A204.1 (cell line): ENCODE data around the gene FGF12.

Source experiments
- FAIRE-seq: peaks from 2 replicates; lab custom pipeline; 2012; peaks lifted over from hg19 to GRCh38; lab: Jason Lieb, UNC

The FGF12 gene

GRCh38 chr3:192183109-192183508 lies 544.2 kb downstream of the FGF12 start:
- no peak for FAIRE-seq

DNA sequence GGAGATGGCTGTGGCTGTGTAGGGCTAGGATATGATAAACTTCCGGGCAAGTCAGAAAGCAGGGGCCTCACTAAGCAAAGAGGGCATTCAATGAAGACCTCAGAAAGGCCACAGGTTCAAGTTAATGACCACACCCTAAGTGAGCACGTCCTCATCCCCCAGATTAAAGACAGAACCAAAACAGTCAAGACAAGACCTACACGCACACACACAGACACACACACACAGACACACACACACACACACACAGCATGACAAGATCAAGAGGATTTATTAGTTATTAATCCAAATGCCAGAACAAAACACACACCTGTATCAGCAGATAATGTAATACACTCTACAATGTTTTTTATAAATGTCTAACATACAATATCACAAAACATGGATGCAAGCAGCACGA lies 546.2 kb downstream of the FGF12 start:
- FAIRE-seq, result no peak

DNA sequence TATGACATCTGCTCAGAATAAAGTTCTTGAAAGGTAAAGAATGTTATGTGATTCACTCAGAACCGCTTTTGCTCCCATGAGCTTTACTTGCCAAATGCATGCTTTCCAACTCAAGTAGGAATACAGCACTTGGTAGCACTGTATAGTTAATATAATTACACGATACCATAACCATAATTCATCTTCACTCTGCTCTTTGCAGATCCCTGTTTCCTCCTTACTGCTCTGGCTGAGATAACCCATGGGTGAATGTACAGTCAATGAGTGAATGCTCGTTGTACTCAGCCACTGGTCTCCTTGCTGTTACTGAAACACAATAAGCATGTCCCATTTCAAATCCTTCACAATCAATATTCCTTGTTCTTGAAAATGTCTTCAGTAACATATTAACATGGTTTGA lies 550.0 kb downstream of the FGF12 start:
- FAIRE-seq, result no peak

- FAIRE-seq, result no peak
Measured at GRCh38 chr3:192174283-192174682, 553.1 kb downstream of the FGF12 start.

- FAIRE-seq, result no peak
Measured at GRCh38 chr3:192171213-192171612, 556.1 kb downstream of the FGF12 start.

DNA sequence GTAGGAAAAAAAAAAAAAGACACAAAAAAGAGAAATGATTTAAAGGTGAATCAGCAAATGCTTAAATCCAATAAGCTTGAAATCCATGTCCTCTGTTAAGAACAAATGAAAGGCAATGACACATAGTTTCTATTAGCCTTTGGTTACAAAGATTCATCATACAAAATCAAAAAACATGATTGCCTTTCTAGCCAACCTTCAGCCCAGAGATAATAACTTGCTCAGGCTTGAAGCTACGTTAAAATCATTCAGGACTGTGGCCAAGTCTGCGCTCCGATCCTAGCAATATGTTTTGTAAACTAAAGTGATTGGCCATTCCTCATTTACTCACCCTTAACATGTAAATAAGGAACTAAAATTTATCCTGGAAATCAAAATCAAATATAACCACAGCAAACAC lies 556.7 kb downstream of the FGF12 start:
- FAIRE-seq, result no peak

DNA sequence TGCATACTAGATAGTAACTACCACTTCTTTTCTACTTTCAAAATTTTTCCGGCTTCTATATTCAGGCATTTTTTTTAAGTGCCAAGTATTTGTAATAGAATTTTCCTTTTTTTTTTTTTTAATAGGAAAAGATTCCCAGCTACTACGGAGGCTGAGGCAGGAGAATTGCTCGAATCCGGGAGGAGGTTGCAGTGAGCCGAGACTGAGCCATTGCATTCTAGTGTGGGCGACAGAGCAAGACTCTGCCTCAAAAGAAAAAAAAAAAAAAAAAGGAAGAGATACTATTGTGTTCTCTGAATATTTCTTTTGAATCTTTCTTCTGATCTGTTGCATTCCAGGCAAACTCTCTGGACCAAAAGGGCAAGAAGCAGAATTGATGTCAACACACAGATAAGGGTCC lies 557.3 kb downstream of the FGF12 start:
- no peak for FAIRE-seq

- FAIRE-seq, result no peak
Measured at GRCh38 chr3:192169332-192169915, 557.9 kb downstream of the FGF12 start.

- FAIRE-seq, result no peak
Measured at GRCh38 chr3:192168202-192168601, 559.1 kb downstream of the FGF12 start.

GRCh38 chr3:192165552-192165951 lies 561.8 kb downstream of the FGF12 start:
- FAIRE-seq, result no peak

DNA sequence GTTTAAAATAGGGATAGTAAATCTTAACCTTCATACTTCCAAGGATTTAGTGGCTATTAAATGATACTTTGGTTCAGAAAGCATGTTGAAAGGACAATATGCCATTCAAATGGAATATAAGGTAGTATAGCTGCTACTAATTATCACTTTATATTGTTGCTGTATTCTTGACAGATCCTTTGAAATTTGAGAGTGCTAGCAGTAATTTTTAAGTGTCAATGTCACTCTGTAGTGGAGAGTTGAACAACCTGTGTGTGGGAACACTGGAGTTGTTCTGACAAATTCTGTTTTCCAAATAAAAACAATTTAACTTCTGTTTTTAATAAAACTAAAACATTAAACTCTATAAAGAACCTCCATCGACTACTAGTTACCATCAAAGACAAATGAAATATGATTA lies 565.7 kb downstream of the FGF12 start:
- FAIRE-seq, result no peak

DNA sequence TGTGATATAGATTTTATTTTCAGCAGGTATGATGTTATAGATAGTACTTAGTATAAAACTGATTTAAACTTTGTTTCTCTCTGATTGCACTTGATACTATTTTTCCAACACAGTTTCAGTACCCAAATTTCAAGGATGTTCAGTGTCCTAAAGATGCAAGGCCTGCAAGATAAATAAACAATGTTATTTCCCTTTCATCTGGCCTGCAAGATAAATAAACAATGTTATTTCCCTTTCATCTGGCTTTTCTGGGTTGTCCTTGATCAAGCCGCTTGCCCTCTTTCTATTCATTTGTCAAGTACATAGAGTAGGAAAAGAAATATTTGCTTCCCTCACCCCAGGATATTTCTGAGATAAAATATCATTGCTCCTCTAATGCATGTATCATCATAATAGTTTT lies 571.0 kb downstream of the FGF12 start:
- no peak for FAIRE-seq

- FAIRE-seq, result no peak
Measured at GRCh38 chr3:192155194-192155593, 572.1 kb downstream of the FGF12 start.

DNA sequence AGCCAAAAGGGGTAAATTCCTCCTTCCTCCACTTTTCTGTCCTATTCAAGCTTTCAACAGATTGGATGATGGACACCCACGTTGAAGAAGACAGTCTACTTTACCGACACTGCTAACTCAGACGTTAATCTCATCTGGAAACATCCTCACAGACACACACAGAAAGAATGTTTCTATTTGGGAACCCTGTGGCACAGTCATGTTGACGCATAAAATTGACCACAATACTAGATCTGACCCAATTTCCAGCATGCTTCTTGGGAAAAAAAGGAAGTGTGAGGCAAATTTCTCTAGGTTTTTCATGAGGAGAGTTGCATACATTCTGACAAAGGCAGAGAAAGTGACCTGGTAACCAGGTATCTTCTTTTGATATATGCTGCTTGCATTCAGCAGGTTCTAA lies 594.1 kb downstream of the FGF12 start:
- no peak for FAIRE-seq

DNA sequence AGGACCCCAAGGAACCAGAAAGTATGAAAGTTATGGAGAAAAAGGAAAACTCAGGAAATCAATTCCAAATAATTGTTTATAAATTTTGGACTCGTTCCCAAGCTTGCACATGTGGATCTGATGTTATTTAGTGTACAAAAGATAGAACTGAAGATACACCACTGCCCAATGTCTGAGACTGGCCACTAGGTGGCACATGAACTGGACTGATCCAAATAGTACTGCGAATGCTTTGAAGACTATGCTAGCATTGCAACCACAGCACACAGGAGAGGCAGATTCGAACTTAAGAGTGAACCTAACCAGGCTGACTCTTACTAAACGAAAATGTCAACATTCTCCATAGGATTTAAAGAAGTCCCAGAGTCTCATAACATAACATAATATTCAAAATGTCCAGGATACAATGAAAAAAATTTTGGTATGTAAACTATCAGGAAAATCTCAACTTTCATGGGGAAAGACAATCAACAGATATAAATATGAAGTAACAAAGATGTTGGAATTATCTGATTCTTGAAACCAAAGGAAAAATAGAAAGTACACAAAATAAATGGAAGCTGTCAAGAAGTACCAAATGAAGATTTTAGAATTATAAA lies 596.7 kb downstream of the FGF12 start:
- FAIRE-seq, result no peak

DNA sequence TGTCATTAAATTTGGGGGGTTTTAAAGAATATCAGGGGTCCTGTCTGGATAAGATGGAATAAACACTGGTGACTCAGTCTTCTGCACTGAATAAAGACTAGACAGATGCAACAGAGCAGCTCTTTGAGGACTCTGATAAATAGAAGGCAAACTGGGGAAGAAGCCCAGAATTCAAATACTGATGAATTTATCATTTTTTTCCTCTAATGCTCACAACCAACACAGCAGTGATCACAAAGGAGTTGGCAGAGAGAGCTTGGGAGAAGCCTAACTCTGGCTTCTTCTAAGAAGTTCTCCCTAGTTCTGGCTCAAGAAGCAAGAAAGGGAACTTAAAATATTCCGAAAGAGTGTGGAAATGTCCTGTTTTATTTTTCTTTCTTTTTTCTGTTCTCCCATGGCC lies 597.8 kb downstream of the FGF12 start:
- FAIRE-seq, result no peak

- FAIRE-seq, result no peak
Measured at GRCh38 chr3:192128922-192129321, 598.4 kb downstream of the FGF12 start.

- no peak for FAIRE-seq
Measured at GRCh38 chr3:192128060-192128459, 599.3 kb downstream of the FGF12 start.

DNA sequence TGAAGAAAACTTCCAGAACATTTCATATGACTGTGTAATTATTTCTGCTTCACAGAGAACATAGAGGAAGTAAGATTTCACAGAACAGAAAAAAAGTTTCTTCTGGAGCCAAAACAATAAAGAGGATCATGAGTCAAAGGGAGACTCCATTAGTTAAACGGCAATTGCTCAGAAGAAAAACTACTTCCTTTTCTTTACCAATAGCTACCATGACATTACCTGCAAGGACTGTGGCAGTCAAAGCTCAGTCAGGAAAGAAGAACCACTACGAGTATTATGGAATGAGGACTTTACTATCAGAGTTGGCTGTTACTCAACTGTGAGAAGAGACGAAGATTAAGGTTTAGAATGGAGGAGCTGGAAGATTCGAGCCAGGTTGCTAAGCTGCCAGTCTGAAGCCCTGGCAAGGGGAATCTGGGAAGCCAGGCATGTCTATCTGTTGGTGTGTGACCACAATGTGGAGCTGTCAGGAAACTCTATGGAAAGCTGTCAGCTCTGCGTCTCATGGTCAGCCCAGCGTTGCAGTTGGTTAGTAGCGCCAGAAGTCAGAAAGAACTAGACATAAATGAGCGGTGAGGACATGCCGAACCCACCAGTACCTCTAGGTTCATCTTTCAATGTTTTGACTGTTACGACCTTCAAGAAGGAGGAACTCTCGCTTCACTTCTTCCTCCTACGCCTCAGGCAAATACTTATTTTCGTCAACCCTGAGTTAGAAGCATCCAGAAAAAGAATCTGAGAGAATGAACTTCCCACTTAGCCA lies 604.3 kb downstream of the FGF12 start:
- no peak for FAIRE-seq

GRCh38 chr3:192121923-192122322 lies 605.4 kb downstream of the FGF12 start:
- FAIRE-seq, result no peak

DNA sequence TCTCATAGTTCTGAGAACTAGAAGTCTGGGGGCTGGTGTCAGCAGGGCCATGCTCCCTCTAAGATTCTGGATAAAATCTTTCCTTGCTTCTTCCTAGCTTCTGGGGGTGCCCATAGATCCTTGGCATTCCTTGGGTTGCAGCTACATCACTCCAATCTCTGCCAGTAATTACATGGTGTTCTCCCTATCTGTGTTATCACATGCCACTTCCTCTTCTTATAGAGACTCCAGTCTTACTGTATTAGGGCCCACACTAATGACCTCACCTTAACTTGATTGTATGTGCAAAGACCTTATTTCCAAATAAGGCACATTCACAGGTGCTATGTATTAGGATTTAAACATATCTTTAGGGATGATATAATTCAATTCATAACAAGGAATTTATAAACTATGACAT lies 618.5 kb downstream of the FGF12 start:
- FAIRE-seq, result no peak

- no peak for FAIRE-seq
Measured at GRCh38 chr3:192106543-192106942, 620.8 kb downstream of the FGF12 start.

DNA sequence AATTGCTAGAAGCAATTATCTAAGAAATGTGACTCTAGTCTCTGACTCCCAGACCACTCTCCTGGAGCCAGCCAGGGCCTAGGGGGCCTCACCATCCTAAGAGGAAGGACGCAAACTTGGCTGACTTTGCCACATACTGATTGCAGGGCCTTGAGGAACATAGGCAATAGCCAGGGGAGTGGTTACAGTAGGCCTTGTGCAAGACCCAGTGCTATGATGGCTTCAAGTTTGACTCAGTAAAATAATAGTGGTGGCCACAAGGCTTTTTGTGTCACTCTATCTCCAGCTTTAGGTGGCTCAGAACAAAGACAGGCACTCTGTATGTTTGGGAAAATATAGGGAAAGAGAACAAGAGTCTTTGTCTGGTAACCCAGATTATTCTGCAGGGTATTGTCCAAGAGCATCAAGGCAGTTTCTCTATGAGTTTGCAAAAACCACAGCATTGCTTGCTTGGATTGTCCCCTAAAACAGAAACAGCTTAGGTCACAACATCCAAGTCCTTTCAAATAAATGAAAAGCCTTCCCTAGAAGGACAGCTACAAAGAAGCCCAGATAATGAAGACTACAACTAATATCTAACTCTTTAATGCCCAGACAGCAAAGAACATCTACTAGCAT lies 634.8 kb downstream of the FGF12 start:
- no peak for FAIRE-seq
